SK-N-SH treated with all-trans-retinoic acid at 6 μM for 48 hours (cell line): ENCODE results near the gene PPP2R5D.

Experiments
- ATAC-seq: fragments of 200-7000 bp; cut with Tn5 transposase; 3 replicates; pipeline ENCODE4 v1.9.1; 2020; ENCODE audit warnings: mild to moderate bottlenecking, moderate library complexity
- BACH2 ChIP-seq: fragments of 250-450 bp; sonication (Bioruptor Pico); IDR thresholded peaks from 2 replicates; pipeline ENCODE4 v1.9.0; 2021; ENCODE audit warnings: mild to moderate bottlenecking, borderline replicate concordance
- CSRNP3 ChIP-seq: fragments of 250-450 bp; sonication (Bioruptor Pico); IDR thresholded peaks from 2 replicates; pipeline ENCODE4 v1.5.1; 2021; ENCODE audit warnings: mild to moderate bottlenecking, moderate library complexity
- GLIS3 ChIP-seq: fragments of 250-450 bp; sonication (Bioruptor Pico); IDR thresholded peaks from 2 replicates; pipeline ENCODE4 v1.5.0; 2020; ENCODE audit warnings: mild to moderate bottlenecking, moderate library complexity
- ISL1 ChIP-seq: fragments of 250-450 bp; sonication (Bioruptor Pico); IDR thresholded peaks from 2 replicates; pipeline ENCODE4 v2.1.2; 2022; ENCODE audit warnings: mild to moderate bottlenecking, moderate library complexity
- OSR1 ChIP-seq: fragments of 250-450 bp; sonication (Bioruptor Pico); IDR thresholded peaks from 2 replicates; pipeline ENCODE4 v1.8.0; 2022; ENCODE audit warnings: moderate library complexity, mild to moderate bottlenecking, inconsistent platforms
- POU6F1 ChIP-seq: fragments of 250-450 bp; sonication (Bioruptor Pico); IDR thresholded peaks from 2 replicates; pipeline ENCODE4 v1.8.0; 2021; ENCODE audit warnings: low read depth, mild to moderate bottlenecking, moderate library complexity, borderline replicate concordance
- PPARA ChIP-seq: fragments of 250-450 bp; sonication (Bioruptor Pico); IDR thresholded peaks from 2 replicates; pipeline ENCODE4 v1.5.0; 2020; ENCODE audit warnings: mild to moderate bottlenecking, borderline replicate concordance
- RARB ChIP-seq: fragments of 250-450 bp; sonication (Bioruptor Pico); IDR thresholded peaks from 2 replicates; pipeline ENCODE4 v1.8.0; 2021; ENCODE audit warnings: mild to moderate bottlenecking, moderate library complexity
- SNAI2 ChIP-seq: fragments of 250-450 bp; sonication (Bioruptor Pico); IDR thresholded peaks from 2 replicates; pipeline ENCODE4 v1.5.0; 2020; ENCODE audit warnings: mild to moderate bottlenecking, moderate library complexity
- TCF4 ChIP-seq: fragments of 250-450 bp; sonication (Bioruptor Pico); IDR thresholded peaks from 2 replicates; pipeline ENCODE4 v1.8.0; 2021; ENCODE audit warnings: mild to moderate bottlenecking, moderate library complexity, borderline replicate concordance
- TOX ChIP-seq: fragments of 250-450 bp; sonication (Bioruptor Pico); IDR thresholded peaks from 2 replicates; pipeline ENCODE4 v1.8.0; 2021; ENCODE audit warnings: mild to moderate bottlenecking, moderate library complexity, borderline replicate concordance
- TSHZ2 ChIP-seq: fragments of 250-450 bp; sonication (Bioruptor Pico); IDR thresholded peaks from 2 replicates; pipeline ENCODE4 v1.5.0; 2020; ENCODE audit warnings: mild to moderate bottlenecking, moderate library complexity
- ZC3H10 ChIP-seq: fragments of 250-450 bp; sonication (Bioruptor Pico); IDR thresholded peaks from 2 replicates; pipeline ENCODE4 v1.5.1; 2021; ENCODE audit warnings: mild to moderate bottlenecking, moderate library complexity
- ZFP3 ChIP-seq: fragments of 250-450 bp; sonication (Bioruptor Pico); IDR thresholded peaks from 2 replicates; pipeline ENCODE4 v1.5.0; 2020; ENCODE audit warnings: mild to moderate bottlenecking, moderate library complexity
- ZFP30 ChIP-seq: fragments of 450-650 bp; formaldehyde crosslinking; IDR thresholded peaks from 2 replicates; pipeline ENCODE4 v1.5.0; 2022; ENCODE audit warnings: mild to moderate bottlenecking, moderate library complexity
- ZNF565 ChIP-seq: fragments of 450-650 bp; formaldehyde crosslinking; conservative IDR thresholded peaks from 2 replicates; pipeline ENCODE4 v1.5.0; 2020; ENCODE audit warnings: low read depth, mild to moderate bottlenecking, moderate library complexity
- ZNF70 ChIP-seq: fragments of 450-650 bp; formaldehyde crosslinking; IDR thresholded peaks from 2 replicates; pipeline ENCODE4 v1.5.0; 2020; ENCODE audit warnings: mild to moderate bottlenecking, moderate library complexity
- ZNF8 ChIP-seq: fragments of 450-650 bp; formaldehyde crosslinking; IDR thresholded peaks from 2 replicates; pipeline ENCODE4 v1.5.0; 2020; ENCODE audit warnings: mild to moderate bottlenecking, moderate library complexity
- TF ChIP-seq, protein P1 (sequence below): fragments of 250-450 bp; sonication (Bioruptor Pico); IDR thresholded peaks from 2 replicates; pipeline ENCODE4 v1.8.0; 2020; ENCODE audit warnings: mild to moderate bottlenecking, moderate library complexity, borderline replicate concordance

PPP2R5D gene

GRCh38 chr6:42936398-42936797 is 48.0 kb upstream of the PPP2R5D start:
- ATAC-seq, result no peak
- TF ChIP-seq ZFP3 (no peak), TCF4 (CRISPR knock-in tag) (no peak)

- no peak for ATAC-seq
- TF ChIP-seq ZNF565 (CRISPR knock-in tag) (no peak), BACH2 (no peak), GLIS3 (no peak), ZC3H10 (CRISPR knock-in tag) (no peak), ZNF8 (CRISPR knock-in tag) (no peak), TOX (no peak), TSHZ2 (CRISPR knock-in tag) (no peak), POU6F1 (CRISPR knock-in tag) (no peak), CSRNP3 (no peak), ZFP30 (no peak), PPARA (CRISPR knock-in tag) (no peak), ZFP3 (no peak), RARB (CRISPR knock-in tag) (no peak), ISL1 (no peak)
- TF ChIP-seq, protein P1, sequence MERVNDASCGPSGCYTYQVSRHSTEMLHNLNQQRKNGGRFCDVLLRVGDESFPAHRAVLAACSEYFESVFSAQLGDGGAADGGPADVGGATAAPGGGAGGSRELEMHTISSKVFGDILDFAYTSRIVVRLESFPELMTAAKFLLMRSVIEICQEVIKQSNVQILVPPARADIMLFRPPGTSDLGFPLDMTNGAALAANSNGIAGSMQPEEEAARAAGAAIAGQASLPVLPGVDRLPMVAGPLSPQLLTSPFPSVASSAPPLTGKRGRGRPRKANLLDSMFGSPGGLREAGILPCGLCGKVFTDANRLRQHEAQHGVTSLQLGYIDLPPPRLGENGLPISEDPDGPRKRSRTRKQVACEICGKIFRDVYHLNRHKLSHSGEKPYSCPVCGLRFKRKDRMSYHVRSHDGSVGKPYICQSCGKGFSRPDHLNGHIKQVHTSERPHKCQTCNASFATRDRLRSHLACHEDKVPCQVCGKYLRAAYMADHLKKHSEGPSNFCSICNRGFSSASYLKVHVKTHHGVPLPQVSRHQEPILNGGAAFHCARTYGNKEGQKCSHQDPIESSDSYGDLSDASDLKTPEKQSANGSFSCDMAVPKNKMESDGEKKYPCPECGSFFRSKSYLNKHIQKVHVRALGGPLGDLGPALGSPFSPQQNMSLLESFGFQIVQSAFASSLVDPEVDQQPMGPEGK (CRISPR knock-in tag), result no peak
Measured at GRCh38 chr6:42937548-42938427, 46.6 kb upstream of the PPP2R5D start.

GRCh38 chr6:42938428-42938796 is 46.0 kb upstream of the PPP2R5D start:
- TF ChIP-seq ZC3H10 (CRISPR knock-in tag), result no peak
- TF ChIP-seq CSRNP3, result no peak
- no peak for TF ChIP-seq TOX
- no peak for TF ChIP-seq ZFP3
- no peak for TF ChIP-seq ZNF8 (CRISPR knock-in tag)
- no peak for TF ChIP-seq SNAI2
- no peak for TF ChIP-seq ZNF70 (CRISPR knock-in tag)
- no peak for TF ChIP-seq OSR1 (CRISPR knock-in tag)
- no peak for ATAC-seq
